ENCODE measurements around the gene PKMYT1. TPM values are rescaled to one million over a fixed set of nuclear protein-coding genes. Genes with fewer than 3 reads are reported as not detected.

Gene PKMYT1
- total RNA-seq, 1 donor from 2014 or later = 2.1 TPM

- Histone ChIP-seq H3K36me3 (ENCODE audit: control insufficient read depth in 3 of 3, insufficient read depth in 3 of 3, low read length in 3 of 3) (no peaks in the 10 kb centered on the region), H3K4me3 (ENCODE audit: low read length in 3 of 3) (no peak overlapping the region), H3K9me3 (ENCODE audit: control insufficient read depth in 3 of 3, low read length in 3 of 3) (no peaks in the 10 kb centered on the region), H3K27me3 (ENCODE audit: control insufficient read depth in 3 of 3, insufficient read depth in 3 of 3, low read length in 3 of 3) (peaks cover 0 to 6% (median 0%) of the 10 kb centered on the region in 3 donors), H3K9ac (ENCODE audit: low read depth in 1 of 3, low read length in 3 of 3) (no peak overlapping the region), H3K27ac (ENCODE audit: low read depth, low read length) (no peak overlapping the region), H3K4me1 (ENCODE audit: control insufficient read depth in 3 of 3, insufficient read depth in 3 of 3, low read length in 3 of 3) (peaks cover 0 to 4% (median 3%) of the 10 kb centered on the region in 3 donors)
Measured at GRCh38 chr16:3000540-3000939, 20.3 kb upstream of the PKMYT1 start.

DNA sequence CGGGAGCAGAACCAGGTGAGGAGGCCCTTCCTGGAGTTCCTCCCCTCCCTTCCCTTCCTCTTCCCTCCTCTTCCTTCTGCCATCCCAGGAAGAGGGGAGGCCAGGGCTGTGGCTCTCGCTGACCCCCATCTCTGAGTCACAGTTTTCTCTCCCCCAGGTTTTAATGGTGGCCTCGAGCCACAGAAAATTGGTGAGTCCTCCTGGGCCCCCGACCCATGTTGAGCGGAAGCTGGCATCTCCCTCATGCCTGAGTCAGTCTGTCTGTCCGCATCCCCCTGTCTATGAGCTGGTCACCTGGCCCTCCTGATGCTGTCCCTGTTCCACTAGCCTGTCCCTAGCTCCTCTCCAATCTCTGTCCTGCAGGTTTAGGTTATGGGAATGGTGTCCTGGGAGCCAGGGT is 19.7 kb upstream of the PKMYT1 start:
- Histone ChIP-seq H3K27me3 (ENCODE audit: control insufficient read depth in 3 of 3, insufficient read depth in 3 of 3, low read length in 3 of 3) (peaks cover 0 to 6% (median 0%) of the 10 kb centered on the region in 3 donors), H3K27ac (ENCODE audit: low read depth, low read length) (no peak overlapping the region)

DNA sequence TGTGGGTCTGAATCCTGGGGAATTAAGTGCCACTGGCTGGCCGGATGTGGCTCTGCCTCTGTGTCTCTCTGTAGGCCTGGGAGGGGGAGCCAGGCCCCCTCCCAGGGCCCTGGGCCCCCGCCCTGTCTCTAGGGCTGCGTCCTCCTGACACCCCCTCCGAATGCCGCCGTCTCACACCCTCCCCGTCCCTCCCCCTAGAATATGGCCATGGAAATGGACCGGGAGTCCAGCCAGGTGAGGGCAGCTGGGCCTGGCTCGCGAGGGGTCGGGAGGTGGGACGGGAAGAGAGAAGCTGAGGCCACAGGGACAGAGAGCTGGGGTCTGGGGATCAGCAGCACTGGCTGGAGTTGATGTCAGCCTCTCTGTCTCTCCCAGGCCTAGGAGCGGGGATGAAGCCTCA is 16.1 kb upstream of the PKMYT1 start:
- Histone ChIP-seq H3K4me3 (ENCODE audit: low read length in 3 of 3) (no peak overlapping the region), H3K27me3 (ENCODE audit: control insufficient read depth in 3 of 3, insufficient read depth in 3 of 3, low read length in 3 of 3) (peaks cover 0 to 5% (median 0%) of the 10 kb centered on the region in 3 donors), H3K9me3 (ENCODE audit: control insufficient read depth in 3 of 3, low read length in 3 of 3) (no peaks in the 10 kb centered on the region), H3K4me1 (ENCODE audit: control insufficient read depth in 3 of 3, insufficient read depth in 3 of 3, low read length in 3 of 3) (no peaks in the 10 kb centered on the region), H3K27ac (ENCODE audit: low read depth, low read length) (no peak overlapping the region), H3K36me3 (ENCODE audit: control insufficient read depth in 3 of 3, insufficient read depth in 3 of 3, low read length in 3 of 3) (no peaks in the 10 kb centered on the region), H3K9ac (ENCODE audit: low read depth in 1 of 3, low read length in 3 of 3) (no peak overlapping the region)

More for the DNA sequence above, 19.7 kb upstream of the PKMYT1 start:
- Histone ChIP-seq H3K36me3 (ENCODE audit: control insufficient read depth in 3 of 3, insufficient read depth in 3 of 3, low read length in 3 of 3) (no peaks in the 10 kb centered on the region), H3K4me1 (ENCODE audit: control insufficient read depth in 3 of 3, insufficient read depth in 3 of 3, low read length in 3 of 3) (peaks cover 0 to 3% (median 2%) of the 10 kb centered on the region in 3 donors), H3K9me3 (ENCODE audit: control insufficient read depth in 3 of 3, low read length in 3 of 3) (no peaks in the 10 kb centered on the region), H3K4me3 (ENCODE audit: low read length in 3 of 3) (no peak overlapping the region), H3K9ac (ENCODE audit: low read depth in 1 of 3, low read length in 3 of 3) (no peak overlapping the region)

GRCh38 chr16:2992383-2993081 is 12.3 kb upstream of the PKMYT1 start:
- H3K4me1 ChIP-seq (ENCODE audit: control insufficient read depth in 3 of 3, insufficient read depth in 3 of 3, low read length in 3 of 3) = peaks cover 0 to 3% (median 0%) of the 10 kb centered on the region in 3 donors
- no peak overlapping the region for H3K4me3 ChIP-seq (ENCODE audit: low read length in 3 of 3)
- peaks cover 0 to 9% (median 8%) of the 10 kb centered on the region in 3 donors for H3K27me3 ChIP-seq (ENCODE audit: control insufficient read depth in 3 of 3, insufficient read depth in 3 of 3, low read length in 3 of 3)
- H3K36me3 ChIP-seq (ENCODE audit: control insufficient read depth in 3 of 3, insufficient read depth in 3 of 3, low read length in 3 of 3) = no peaks in the 10 kb centered on the region
- no peaks in the 10 kb centered on the region for H3K9me3 ChIP-seq (ENCODE audit: control insufficient read depth in 3 of 3, low read length in 3 of 3)
- no peak overlapping the region for H3K27ac ChIP-seq (ENCODE audit: low read depth, low read length)
- no peak overlapping the region for H3K9ac ChIP-seq (ENCODE audit: low read depth in 1 of 3, low read length in 3 of 3)

GRCh38 chr16:2991566-2992261 is 11.5 kb upstream of the PKMYT1 start:
- Histone ChIP-seq H3K4me3 (ENCODE audit: low read length in 3 of 3) (no peak overlapping the region), H3K9me3 (ENCODE audit: control insufficient read depth in 3 of 3, low read length in 3 of 3) (no peaks in the 10 kb centered on the region), H3K4me1 (ENCODE audit: control insufficient read depth in 3 of 3, insufficient read depth in 3 of 3, low read length in 3 of 3) (peaks cover 2 to 8% (median 3%) of the 10 kb centered on the region in 3 donors), H3K9ac (ENCODE audit: low read depth in 1 of 3, low read length in 3 of 3) (no peak overlapping the region), H3K27ac (ENCODE audit: low read depth, low read length) (no peak overlapping the region), H3K36me3 (ENCODE audit: control insufficient read depth in 3 of 3, insufficient read depth in 3 of 3, low read length in 3 of 3) (no peaks in the 10 kb centered on the region), H3K27me3 (ENCODE audit: control insufficient read depth in 3 of 3, insufficient read depth in 3 of 3, low read length in 3 of 3) (peaks cover 0 to 9% (median 8%) of the 10 kb centered on the region in 3 donors)

DNA sequence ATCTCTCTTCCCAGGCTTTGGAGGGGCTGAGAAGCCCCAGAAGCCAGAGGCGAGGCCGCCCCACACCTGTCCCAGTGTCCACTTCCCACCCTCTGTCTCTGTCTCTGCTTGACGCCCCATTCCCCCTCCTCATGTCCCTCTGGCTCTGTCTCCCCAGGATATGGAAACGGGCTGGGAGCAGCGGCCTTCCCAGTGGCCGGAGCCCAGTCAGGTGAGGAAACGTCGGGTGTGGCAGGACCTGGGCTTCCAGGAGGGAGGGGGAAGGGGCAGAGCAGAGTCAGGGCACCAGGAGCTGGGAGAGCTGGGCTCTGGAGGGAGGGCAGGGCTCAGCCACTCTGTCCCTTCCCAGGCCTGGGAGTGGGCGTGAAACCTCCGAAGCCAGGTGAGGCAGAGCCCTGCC is 10.6 kb upstream of the PKMYT1 start:
- no peaks in the 10 kb centered on the region for H3K36me3 ChIP-seq (ENCODE audit: control insufficient read depth in 3 of 3, insufficient read depth in 3 of 3, low read length in 3 of 3)
- H3K27ac ChIP-seq (ENCODE audit: low read depth, low read length) = no peak overlapping the region
- H3K9ac ChIP-seq (ENCODE audit: low read depth in 1 of 3, low read length in 3 of 3) = no peak overlapping the region
- no peaks in the 10 kb centered on the region for H3K9me3 ChIP-seq (ENCODE audit: control insufficient read depth in 3 of 3, low read length in 3 of 3)
- peaks cover 0 to 9% (median 8%) of the 10 kb centered on the region in 3 donors for H3K27me3 ChIP-seq (ENCODE audit: control insufficient read depth in 3 of 3, insufficient read depth in 3 of 3, low read length in 3 of 3)
- H3K4me3 ChIP-seq (ENCODE audit: low read length in 3 of 3) = no peak overlapping the region
- H3K4me1 ChIP-seq (ENCODE audit: control insufficient read depth in 3 of 3, insufficient read depth in 3 of 3, low read length in 3 of 3) = peaks cover 11 to 16% (median 11%) of the 10 kb centered on the region in 3 donors

- no peaks in the 10 kb centered on the region for H3K9me3 ChIP-seq (ENCODE audit: control insufficient read depth in 3 of 3, low read length in 3 of 3)
- no peak overlapping the region for H3K27ac ChIP-seq (ENCODE audit: low read depth, low read length)
- peaks cover 0 to 9% (median 8%) of the 10 kb centered on the region in 3 donors for H3K27me3 ChIP-seq (ENCODE audit: control insufficient read depth in 3 of 3, insufficient read depth in 3 of 3, low read length in 3 of 3)
- H3K4me1 ChIP-seq (ENCODE audit: control insufficient read depth in 3 of 3, insufficient read depth in 3 of 3, low read length in 3 of 3) = peaks cover 27 to 36% (median 29%) of the 10 kb centered on the region in 3 donors
- no peak overlapping the region for H3K4me3 ChIP-seq (ENCODE audit: low read length in 3 of 3)
- H3K9ac ChIP-seq (ENCODE audit: low read depth in 1 of 3, low read length in 3 of 3) = no peak overlapping the region
- no peaks in the 10 kb centered on the region for H3K36me3 ChIP-seq (ENCODE audit: control insufficient read depth in 3 of 3, insufficient read depth in 3 of 3, low read length in 3 of 3)
Measured at GRCh38 chr16:2988590-2989099, 8.4 kb upstream of the PKMYT1 start.

DNA sequence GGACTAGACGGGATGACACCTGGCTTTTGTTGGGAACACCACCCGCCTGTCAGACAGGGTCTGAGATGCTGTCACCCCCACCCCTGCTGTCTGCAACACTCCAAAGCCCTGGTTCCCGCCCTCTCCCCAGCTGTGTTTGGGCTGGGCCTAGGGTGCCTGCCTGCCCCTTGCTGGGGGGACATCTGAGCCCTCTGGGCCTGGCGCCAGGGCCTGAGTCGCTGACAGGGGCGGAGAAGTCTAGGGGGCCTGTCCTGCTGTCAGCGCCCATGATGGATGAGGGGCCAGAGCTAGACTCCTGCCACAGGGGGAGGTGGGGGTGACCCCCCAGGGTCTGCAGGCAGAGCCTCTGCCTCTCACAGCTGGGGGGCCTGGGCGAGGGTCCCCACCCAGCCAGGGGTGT is 7.6 kb upstream of the PKMYT1 start:
- H3K9me3 ChIP-seq (ENCODE audit: control insufficient read depth in 3 of 3, low read length in 3 of 3) = no peaks in the 10 kb centered on the region
- no peak overlapping the region for H3K27ac ChIP-seq (ENCODE audit: low read depth, low read length)
- peaks cover 27 to 36% (median 29%) of the 10 kb centered on the region in 3 donors for H3K4me1 ChIP-seq (ENCODE audit: control insufficient read depth in 3 of 3, insufficient read depth in 3 of 3, low read length in 3 of 3)
- H3K36me3 ChIP-seq (ENCODE audit: control insufficient read depth in 3 of 3, insufficient read depth in 3 of 3, low read length in 3 of 3) = no peaks in the 10 kb centered on the region
- no peak overlapping the region for H3K4me3 ChIP-seq (ENCODE audit: low read length in 3 of 3)
- peaks cover 0 to 9% (median 8%) of the 10 kb centered on the region in 3 donors for H3K27me3 ChIP-seq (ENCODE audit: control insufficient read depth in 3 of 3, insufficient read depth in 3 of 3, low read length in 3 of 3)
- no peak overlapping the region for H3K9ac ChIP-seq (ENCODE audit: low read depth in 1 of 3, low read length in 3 of 3)

GRCh38 chr16:2987286-2987685 is 7.0 kb upstream of the PKMYT1 start:
- Histone ChIP-seq H3K27me3 (ENCODE audit: control insufficient read depth in 3 of 3, insufficient read depth in 3 of 3, low read length in 3 of 3) (peaks cover 0 to 9% (median 8%) of the 10 kb centered on the region in 3 donors), H3K4me3 (ENCODE audit: low read length in 3 of 3) (no peak overlapping the region), H3K27ac (ENCODE audit: low read depth, low read length) (no peak overlapping the region), H3K4me1 (ENCODE audit: control insufficient read depth in 3 of 3, insufficient read depth in 3 of 3, low read length in 3 of 3) (peaks cover 27 to 36% (median 29%) of the 10 kb centered on the region in 3 donors), H3K9ac (ENCODE audit: low read depth in 1 of 3, low read length in 3 of 3) (no peak overlapping the region), H3K9me3 (ENCODE audit: control insufficient read depth in 3 of 3, low read length in 3 of 3) (no peaks in the 10 kb centered on the region), H3K36me3 (ENCODE audit: control insufficient read depth in 3 of 3, insufficient read depth in 3 of 3, low read length in 3 of 3) (no peaks in the 10 kb centered on the region)
